Endothelial cell (in vitro differentiated cells): Measurements from ENCODE around the gene JAK1. TPM values are rescaled to one million over a fixed set of nuclear protein-coding genes. Genes with fewer than 3 reads are reported as not detected.

ENCODE experiments used
- DNase-seq: peaks from one replicate; pipeline ENCODE4 v3.0.0; 2021; ENCODE audit warnings: low spot score
- H3K27ac Mint-ChIP-seq: one replicate; pipeline ENCODE4 v1.8.0; 2021; ENCODE audit warnings: mixed read lengths, inconsistent platforms; ENCODE audit not compliant: unreplicated experiment
- H3K27me3 Mint-ChIP-seq: one replicate; pipeline ENCODE4 v1.8.0; 2021; ENCODE audit warnings: mild to moderate bottlenecking, moderate library complexity, mixed read lengths, inconsistent platforms; ENCODE audit not compliant: unreplicated experiment
- H3K36me3 Mint-ChIP-seq: one replicate; pipeline ENCODE4 v1.8.0; 2021; ENCODE audit warnings: mild to moderate bottlenecking, low read depth, mixed read lengths, inconsistent platforms; ENCODE audit not compliant: unreplicated experiment
- H3K4me1 Mint-ChIP-seq: one replicate; pipeline ENCODE4 v1.8.0; 2021; ENCODE audit warnings: mild to moderate bottlenecking, mixed read lengths, inconsistent platforms; ENCODE audit not compliant: unreplicated experiment
- H3K4me3 Mint-ChIP-seq: one replicate; pipeline ENCODE4 v1.8.0; 2021; ENCODE audit warnings: mild to moderate bottlenecking, mixed read lengths, inconsistent platforms; ENCODE audit not compliant: unreplicated experiment
- H3K9me3 Mint-ChIP-seq: one replicate; pipeline ENCODE4 v1.8.0; 2021; ENCODE audit warnings: mixed read lengths, inconsistent platforms; ENCODE audit not compliant: unreplicated experiment
- CTCF ChIP-seq: fragments of 200-600 bp; sonication (generic); IDR thresholded peaks from one replicate; pipeline ENCODE4 v1.5.0; 2021; ENCODE audit warnings: antibody characterized with exemption; ENCODE audit not compliant: unreplicated experiment
- total RNA-seq: library from RNA; stranded (reverse); fragmentation: NEBNext Ultra II Directional; extraction: Animal tissue kit (Norgen Biotek cat#: 25700); gene quantifications from one replicate; pipeline ENCODE4 v1.2.1, GENCODE V29; 2021; ENCODE audit not compliant: unreplicated experiment

The JAK1 gene
- total RNA-seq, 1 donor from 2014 or later: 202 TPM

GRCh38 chr1:64938991-64939390 lies 27.4 kb downstream of the JAK1 start:
- Mint-ChIP-seq H3K36me3 (no peaks in the 10 kb centered on the region), H3K4me3 (no peak overlapping the region), H3K9me3 (no peaks in the 10 kb centered on the region), H3K27ac (peak overlapping the region; percentile 82), H3K4me1 (peaks cover 21% of the 10 kb centered on the region), H3K27me3 (peaks cover 2% of the 10 kb centered on the region)
- no peak for DNase-seq
- TF ChIP-seq CTCF: no peak

GRCh38 chr1:64936956-64937355 lies 29.4 kb downstream of the JAK1 start:
- no peak for DNase-seq
- H3K4me3 Mint-ChIP-seq: no peak overlapping the region
- H3K27ac Mint-ChIP-seq: no peak overlapping the region
- H3K4me1 Mint-ChIP-seq: peaks cover 32% of the 10 kb centered on the region
- no peaks in the 10 kb centered on the region for H3K9me3 Mint-ChIP-seq
- H3K36me3 Mint-ChIP-seq: no peaks in the 10 kb centered on the region
- no peak for TF ChIP-seq CTCF
- H3K27me3 Mint-ChIP-seq: peaks cover 2% of the 10 kb centered on the region

- Mint-ChIP-seq H3K36me3 (peaks cover 8% of the 10 kb centered on the region), H3K4me1 (peaks cover 35% of the 10 kb centered on the region)
These were observed 30.7 kb downstream of the JAK1 start for GRCh38 chr1:64935551-64936155.

GRCh38 chr1:64934878-64935275 lies 31.5 kb downstream of the JAK1 start:
- peaks cover 35% of the 10 kb centered on the region for H3K4me1 Mint-ChIP-seq
- H3K4me3 Mint-ChIP-seq: no peak overlapping the region
- H3K9me3 Mint-ChIP-seq: no peaks in the 10 kb centered on the region
- peaks cover 9% of the 10 kb centered on the region for H3K36me3 Mint-ChIP-seq
- no peak for DNase-seq
- peaks cover 4% of the 10 kb centered on the region for H3K27me3 Mint-ChIP-seq
- H3K27ac Mint-ChIP-seq: no peak overlapping the region
- no peak for TF ChIP-seq CTCF

More at GRCh38 chr1:64935551-64936155, 30.7 kb downstream of the JAK1 start:
- H3K4me3 Mint-ChIP-seq: no peak overlapping the region
- DNase-seq: no peak
- H3K27me3 Mint-ChIP-seq: peaks cover 3% of the 10 kb centered on the region
- TF ChIP-seq CTCF: no peak
- no peaks in the 10 kb centered on the region for H3K9me3 Mint-ChIP-seq
- H3K27ac Mint-ChIP-seq: peak overlapping the region; percentile 73

- H3K27me3 Mint-ChIP-seq: peaks cover 4% of the 10 kb centered on the region
- peaks cover 37% of the 10 kb centered on the region for H3K4me1 Mint-ChIP-seq
- H3K36me3 Mint-ChIP-seq: peaks cover 9% of the 10 kb centered on the region
- H3K27ac Mint-ChIP-seq: no peak overlapping the region
- no peak for TF ChIP-seq CTCF
- no peaks in the 10 kb centered on the region for H3K9me3 Mint-ChIP-seq
- H3K4me3 Mint-ChIP-seq: no peak overlapping the region
- DNase-seq: no peak
These were observed 32.1 kb downstream of the JAK1 start for GRCh38 chr1:64934115-64934877.
